ENCODE results near the gene MPPED1.

GRCh38 chr22:43429426-43429825 lies 17.6 kb downstream of the MPPED1 start:
- no peak for TF ChIP-seq CTCF (IDR thresholded peaks at IDR 0.05 in 8 of 11, conservative IDR thresholded peaks at IDR 0.05 in 3 of 11)
- no peak for TF ChIP-seq POLR2A (IDR thresholded peaks at IDR 0.05)
